Stomach smooth muscle (tissue), 2 donors: ENCODE measurements around the gene PPP1CB.

ENCODE experiments used
- H3K27ac ChIP-seq: one replicate; pipeline ENCODE4 v1.7.0; 2013; ENCODE audit warnings: mild to moderate bottlenecking, low read length, inconsistent platforms
- H3K27me3 ChIP-seq, 2 donors: one replicate each; pipeline ENCODE4 v1.7.0; 2013; ENCODE audit warnings: low read length in 2 of 2; ENCODE audit not compliant: insufficient read depth in 2 of 2, control insufficient read depth in 1 of 2
- H3K36me3 ChIP-seq, 2 donors: one replicate each; pipeline ENCODE4 v1.7.0; 2013; ENCODE audit warnings: low read length in 2 of 2; ENCODE audit not compliant: control insufficient read depth in 2 of 2, insufficient read depth in 2 of 2
- H3K4me1 ChIP-seq: one replicate; pipeline ENCODE4 v1.7.0; 2013; ENCODE audit warnings: low read length; ENCODE audit not compliant: control insufficient read depth, insufficient read depth
- H3K4me3 ChIP-seq, 2 donors: one replicate each; pipeline ENCODE4 v1.7.0; 2013; ENCODE audit warnings: low read length in 2 of 2
- H3K9ac ChIP-seq, 2 donors: one replicate each; pipeline ENCODE4 v1.7.0; 2013; ENCODE audit warnings: low read length in 2 of 2, mild to moderate bottlenecking in 1 of 2
- H3K9me3 ChIP-seq, 2 donors: one replicate each; pipeline ENCODE4 v1.7.0; 2013; ENCODE audit warnings: low read length in 2 of 2; ENCODE audit not compliant: control insufficient read depth in 2 of 2
- donor health status: healthy.
- donor health status: Pancreatic carcinoma.

Gene PPP1CB

GRCh38 chr2:28751252-28751955 is at the start of gene PPP1CB:
Gene PPP1CB (plus strand): TSS chr2:28751830. CDS start chr2:28752125, 295 bp downstream.
- Histone ChIP-seq H3K4me3 (peak within 1 kb of the TSS; percentile 78 to 86), H3K27ac (peak within 1 kb of the TSS; percentile 99), H3K9ac (peak within 1 kb of the TSS; percentile 94 to 98), H3K36me3 (no peaks in the 10 kb centered on the region), H3K9me3 (no peaks in the 10 kb centered on the region), H3K4me1 (peaks cover 34% of the 10 kb centered on the region), H3K27me3 (no peaks in the 10 kb centered on the region)

DNA sequence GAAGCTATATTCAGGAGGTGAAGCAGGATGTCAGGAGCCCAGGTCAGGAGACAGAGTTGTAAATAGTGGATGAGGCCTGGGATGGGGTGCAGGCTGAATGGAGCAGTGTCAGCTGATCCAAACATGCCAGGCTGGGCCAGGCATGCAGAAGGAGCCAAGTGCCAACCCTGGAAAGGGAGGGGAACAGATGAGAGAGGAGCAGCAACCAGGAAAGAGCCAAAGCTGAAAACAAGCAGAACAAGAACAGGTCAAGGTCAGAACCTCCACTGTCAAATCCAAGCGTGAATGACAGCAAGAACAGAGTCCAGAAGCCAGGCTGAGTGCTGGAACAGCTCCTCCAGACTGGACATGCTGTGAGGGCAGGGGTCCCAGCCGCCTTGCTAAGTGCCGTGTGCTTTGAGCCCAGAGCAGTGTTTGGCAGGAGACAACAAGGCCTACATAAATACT is 49.2 kb upstream of the PPP1CB start:
- H3K9ac ChIP-seq = peak overlapping the region in 1 of 2 donors; percentile 29
- no peaks in the 10 kb centered on the region for H3K9me3 ChIP-seq
- H3K36me3 ChIP-seq = no peaks in the 10 kb centered on the region
- H3K27ac ChIP-seq = peak overlapping the region; percentile 64
- H3K4me3 ChIP-seq = peak overlapping the region in 1 of 2 donors; percentile 15
- peaks cover 15% of the 10 kb centered on the region for H3K4me1 ChIP-seq
- no peaks in the 10 kb centered on the region for H3K27me3 ChIP-seq

DNA sequence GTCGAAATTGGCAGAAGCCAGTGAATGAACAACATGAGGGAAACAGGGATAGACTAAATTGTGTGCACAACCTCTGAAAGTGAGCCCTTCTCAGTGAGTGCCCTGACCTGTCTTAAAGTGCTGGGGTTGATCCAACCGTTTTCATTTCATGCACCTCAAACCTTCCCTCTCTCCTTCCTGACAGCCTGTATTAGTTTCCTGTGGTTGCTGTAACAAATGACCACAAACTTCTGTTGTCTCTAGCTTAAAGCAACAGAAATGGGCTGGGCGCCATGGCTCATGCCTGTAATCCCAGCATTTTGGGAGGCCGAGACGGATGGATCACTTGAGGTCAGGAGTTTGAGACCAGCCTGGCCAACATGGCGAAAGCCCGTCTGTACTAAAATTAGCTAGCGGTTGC is 48.8 kb upstream of the PPP1CB start:
- peak overlapping the region; percentile 64 for H3K27ac ChIP-seq
- H3K9ac ChIP-seq = no peak overlapping the region
- no peaks in the 10 kb centered on the region for H3K27me3 ChIP-seq

DNA sequence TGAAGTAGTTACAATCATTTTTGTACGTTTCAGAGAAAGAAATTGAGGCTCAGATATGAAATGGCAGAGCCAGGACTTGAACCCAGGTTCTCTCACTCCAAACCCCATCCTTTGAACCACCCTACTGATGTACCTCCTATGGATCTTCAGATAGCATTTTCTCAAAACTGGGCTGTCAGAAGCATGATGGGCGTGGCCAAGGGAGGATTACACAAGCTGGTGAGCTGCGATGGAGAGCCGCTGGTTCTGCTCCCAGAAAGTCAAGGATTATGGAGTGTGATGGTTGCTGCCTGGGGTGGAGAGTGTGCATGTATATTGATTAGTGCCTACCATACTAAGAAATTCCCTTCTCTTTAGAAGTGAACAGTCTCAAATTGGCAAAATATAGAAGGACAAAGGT is 47.0 kb upstream of the PPP1CB start:
- Histone ChIP-seq H3K9me3 (no peaks in the 10 kb centered on the region), H3K4me3 (no peak overlapping the region), H3K27me3 (no peaks in the 10 kb centered on the region), H3K27ac (no peak overlapping the region), H3K36me3 (no peaks in the 10 kb centered on the region), H3K9ac (no peak overlapping the region), H3K4me1 (peaks cover 27% of the 10 kb centered on the region)

More for the DNA sequence above, 48.8 kb upstream of the PPP1CB start:
- Histone ChIP-seq H3K9me3 (no peaks in the 10 kb centered on the region), H3K36me3 (no peaks in the 10 kb centered on the region), H3K4me3 (no peak overlapping the region), H3K4me1 (peaks cover 19% of the 10 kb centered on the region)

DNA sequence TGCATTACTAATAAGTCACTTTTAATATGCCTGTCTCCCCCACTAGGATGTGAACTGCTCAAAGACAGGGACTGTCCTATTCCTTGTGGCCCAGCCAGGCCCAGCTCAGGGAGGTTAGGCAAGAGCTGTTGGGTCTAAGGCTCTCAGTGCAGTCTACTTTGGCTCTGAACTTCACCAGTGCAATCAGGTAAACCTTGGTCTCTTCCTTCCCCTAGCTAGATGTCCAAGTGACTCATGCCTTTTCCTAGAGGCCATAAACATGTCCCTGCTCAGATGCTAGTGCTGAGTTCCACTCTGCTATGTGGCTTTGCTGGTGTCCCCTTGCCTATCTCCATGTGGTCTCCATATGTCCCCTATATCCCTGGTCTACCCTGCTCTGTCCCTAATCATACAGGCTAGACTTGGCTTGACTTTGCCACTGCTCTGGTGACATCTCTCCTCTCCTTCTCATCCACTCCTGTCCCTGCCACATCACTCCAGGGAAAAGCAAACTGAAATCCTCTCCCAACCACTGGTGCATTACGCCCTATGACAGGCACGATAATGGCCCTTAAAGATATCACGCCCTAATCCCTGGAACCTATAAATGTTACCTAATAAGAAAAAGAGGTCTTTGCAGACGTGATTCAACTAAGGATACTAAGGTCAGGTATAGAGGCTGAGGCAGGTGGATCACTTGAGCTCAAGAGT is 45.7 kb upstream of the PPP1CB start:
- H3K27ac ChIP-seq = no peak overlapping the region
- no peaks in the 10 kb centered on the region for H3K27me3 ChIP-seq
- H3K4me1 ChIP-seq = peaks cover 27% of the 10 kb centered on the region
- no peak overlapping the region for H3K4me3 ChIP-seq
- H3K36me3 ChIP-seq = no peaks in the 10 kb centered on the region
- no peak overlapping the region for H3K9ac ChIP-seq
- no peaks in the 10 kb centered on the region for H3K9me3 ChIP-seq

- Histone ChIP-seq H3K4me1 (peaks cover 20% of the 10 kb centered on the region), H3K9ac (no peak overlapping the region), H3K27me3 (no peaks in the 10 kb centered on the region), H3K4me3 (no peak overlapping the region), H3K9me3 (no peaks in the 10 kb centered on the region), H3K27ac (peak overlapping the region; percentile 53), H3K36me3 (no peaks in the 10 kb centered on the region)
These were observed 44.0 kb upstream of the PPP1CB start for GRCh38 chr2:28707592-28707991.

- Histone ChIP-seq H3K9me3 (no peaks in the 10 kb centered on the region), H3K9ac (no peak overlapping the region), H3K4me1 (peaks cover 17% of the 10 kb centered on the region), H3K4me3 (no peak overlapping the region), H3K36me3 (no peaks in the 10 kb centered on the region), H3K27ac (peak overlapping the region; percentile 24), H3K27me3 (no peaks in the 10 kb centered on the region)
These were observed 42.5 kb upstream of the PPP1CB start for GRCh38 chr2:28709101-28709500.

DNA sequence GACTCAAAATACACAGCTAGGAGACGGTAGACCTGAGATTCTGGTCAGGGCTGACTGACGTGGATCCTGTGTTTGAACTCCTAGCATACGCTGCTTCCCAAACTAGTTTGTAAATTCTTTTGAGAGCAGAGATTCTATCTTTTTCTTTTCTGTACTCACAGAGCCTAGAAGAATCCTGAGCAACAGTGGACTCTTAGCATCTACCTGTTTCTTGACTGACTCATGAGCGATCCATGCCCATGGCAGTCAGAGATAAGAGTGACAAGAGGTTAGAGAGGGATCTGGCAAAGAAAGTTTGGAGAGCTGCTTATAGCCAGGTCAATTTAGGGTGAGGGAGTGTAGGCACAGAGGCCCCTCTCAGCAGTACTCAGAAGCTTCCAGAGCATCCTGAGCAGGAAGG is 41.1 kb upstream of the PPP1CB start:
- no peaks in the 10 kb centered on the region for H3K9me3 ChIP-seq
- no peaks in the 10 kb centered on the region for H3K27me3 ChIP-seq
- no peak overlapping the region for H3K9ac ChIP-seq
- no peaks in the 10 kb centered on the region for H3K36me3 ChIP-seq
- no peak overlapping the region for H3K27ac ChIP-seq
- H3K4me1 ChIP-seq = peaks cover 17% of the 10 kb centered on the region
- no peak overlapping the region for H3K4me3 ChIP-seq

- H3K9me3 ChIP-seq = no peaks in the 10 kb centered on the region
- H3K4me3 ChIP-seq = no peak overlapping the region
- no peaks in the 10 kb centered on the region for H3K36me3 ChIP-seq
- H3K27ac ChIP-seq = no peak overlapping the region
- no peaks in the 10 kb centered on the region for H3K27me3 ChIP-seq
- H3K9ac ChIP-seq = no peak overlapping the region
- peaks cover 15% of the 10 kb centered on the region for H3K4me1 ChIP-seq
These were observed 37.9 kb upstream of the PPP1CB start for GRCh38 chr2:28713577-28714298.

GRCh38 chr2:28716265-28716865 is 35.3 kb upstream of the PPP1CB start:
- H3K9ac ChIP-seq = no peak overlapping the region
- H3K9me3 ChIP-seq = no peaks in the 10 kb centered on the region
- no peaks in the 10 kb centered on the region for H3K36me3 ChIP-seq

More at GRCh38 chr2:28716265-28716865, 35.3 kb upstream of the PPP1CB start:
- Histone ChIP-seq H3K27ac (peak overlapping the region; percentile 56), H3K27me3 (no peaks in the 10 kb centered on the region), H3K4me1 (peaks cover 10% of the 10 kb centered on the region), H3K4me3 (peak overlapping the region in 1 of 2 donors; percentile 9)
